GM21423 (cell line): ENCODE data around the gene WNT6.

Experiments used
- ATAC-seq: cut with Tn5 transposase; IDR thresholded peaks from one replicate; pipeline ENCODE4 v1.9.1; 2021; ENCODE audit warnings: mild to moderate bottlenecking, moderate library complexity; ENCODE audit not compliant: unreplicated experiment

The WNT6 gene

GRCh38 chr2:218857371-218858137, 2.1 kb upstream of the WNT6 start:
- no peak for ATAC-seq

DNA sequence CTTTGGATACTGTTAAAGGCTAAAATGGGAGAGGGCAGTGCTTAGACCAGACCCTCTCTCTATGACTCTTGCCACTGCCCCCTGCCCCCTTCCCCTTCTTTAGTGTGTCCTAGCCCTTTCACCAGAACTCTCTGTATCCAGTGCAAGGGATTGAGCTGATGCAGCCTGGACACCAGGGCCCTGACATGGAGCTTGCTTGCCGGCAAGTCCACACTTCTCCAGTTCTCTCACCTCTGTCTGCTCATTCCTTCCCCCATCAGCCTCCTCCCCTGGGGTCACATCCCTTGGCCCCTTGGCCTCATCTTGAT, 1.5 kb upstream of the WNT6 start:
- ATAC-seq, result no peak

DNA sequence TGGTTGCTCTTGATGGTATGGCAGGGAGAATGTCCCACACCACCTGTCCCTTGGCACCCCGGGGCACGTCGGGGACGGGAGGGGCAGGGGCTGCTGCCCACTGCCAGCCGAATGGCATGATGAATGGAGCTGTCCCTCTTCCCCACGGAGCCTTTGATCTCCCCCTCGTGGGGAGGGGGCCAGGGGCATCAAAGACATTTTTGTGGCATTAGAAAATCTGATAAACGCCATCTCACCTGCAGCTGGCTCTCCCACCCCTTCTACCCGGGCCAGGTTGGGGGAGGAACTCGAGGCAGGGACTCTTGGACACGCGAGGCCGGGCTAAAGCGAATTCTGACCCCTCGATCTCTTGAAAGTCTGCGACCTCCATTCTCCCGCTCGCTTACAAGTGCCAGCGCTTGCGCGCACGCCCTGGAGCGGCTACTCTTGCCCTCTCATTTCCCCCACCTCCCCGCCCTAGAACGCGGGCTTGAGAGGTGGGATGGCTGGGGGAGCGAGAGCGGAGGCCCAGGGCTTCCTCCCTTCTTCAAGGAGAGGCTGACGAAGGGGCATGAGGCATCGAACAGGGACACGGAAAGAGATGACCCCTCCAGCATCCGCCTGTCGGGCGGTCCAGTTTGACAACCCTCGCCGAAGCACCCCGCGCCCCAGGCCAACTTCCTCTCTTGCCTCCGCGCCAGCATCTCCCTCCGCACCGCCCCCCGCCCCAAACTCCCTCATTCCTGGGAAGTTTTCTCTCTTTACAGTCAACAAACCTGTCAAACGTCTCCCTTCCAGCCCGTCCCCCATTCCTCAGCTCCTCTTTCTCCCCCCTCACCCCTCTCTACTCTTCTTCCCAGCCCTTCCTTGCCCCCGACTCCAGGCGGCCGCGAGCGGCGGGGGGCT, 692 bp upstream of the WNT6 start:
- no peak for ATAC-seq

DNA sequence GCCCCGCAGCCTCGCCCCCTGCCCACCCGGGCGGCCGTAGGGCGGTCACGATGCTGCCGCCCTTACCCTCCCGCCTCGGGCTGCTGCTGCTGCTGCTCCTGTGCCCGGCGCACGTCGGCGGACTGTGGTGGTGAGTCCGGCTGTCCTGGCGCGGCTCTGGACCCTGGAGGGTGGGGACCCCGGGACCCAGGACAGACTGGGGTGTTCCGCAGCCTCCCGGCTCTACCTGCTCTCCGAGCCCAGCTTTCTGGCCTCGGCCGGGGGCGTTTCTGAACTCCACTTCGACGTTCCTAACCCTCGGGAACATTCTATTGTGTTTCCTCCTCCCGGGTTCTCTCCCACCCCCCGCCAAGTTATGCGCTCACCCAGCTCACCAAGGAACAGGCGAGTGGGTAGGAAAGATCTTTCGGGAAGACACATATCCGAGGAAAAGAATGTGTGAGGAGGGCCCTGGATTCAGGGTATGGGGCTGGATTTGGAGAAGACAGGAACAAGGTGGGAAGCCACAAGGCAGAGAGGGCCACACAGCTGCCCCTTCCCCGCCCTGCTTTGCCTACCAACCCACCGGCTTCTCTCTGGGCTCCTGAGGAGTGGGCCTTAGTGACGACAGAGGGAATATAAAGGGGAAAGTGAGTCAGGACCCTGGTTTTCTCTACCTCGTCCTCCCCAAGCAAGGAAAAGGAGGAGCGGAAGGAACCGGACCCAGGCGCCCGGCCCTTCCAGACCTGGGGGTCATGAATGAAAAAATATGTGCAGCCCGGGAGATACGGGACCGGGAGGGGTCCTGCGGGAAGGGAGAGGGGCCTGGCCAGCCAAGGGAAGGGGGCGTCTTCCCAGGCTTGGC, 605 bp downstream of the WNT6 start:
- ATAC-seq, result no peak

DNA sequence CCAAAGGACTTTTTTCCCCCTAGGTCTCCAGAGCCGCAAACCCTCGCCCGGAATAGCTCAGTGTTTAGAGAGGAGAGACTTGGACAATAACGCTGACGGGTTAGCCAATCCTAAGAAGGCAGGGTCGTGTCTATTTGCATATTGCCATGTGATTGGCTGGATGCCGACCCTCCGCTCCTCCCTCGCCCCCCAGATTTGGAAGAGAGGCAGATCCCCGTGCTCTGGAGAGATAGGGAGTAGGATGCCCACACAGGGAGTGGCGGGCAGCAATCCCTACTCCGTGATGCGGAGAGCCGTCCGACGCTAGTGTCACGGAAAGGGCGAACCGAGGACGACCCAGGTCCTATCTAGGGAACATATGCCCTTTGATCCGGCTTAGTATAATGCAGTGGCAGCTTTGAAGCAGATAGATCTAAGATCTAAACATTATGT, 1.4 kb downstream of the WNT6 start:
- no peak for ATAC-seq

- no peak for ATAC-seq
Measured at GRCh38 chr2:218861645-218862318, 2.2 kb downstream of the WNT6 start.

DNA sequence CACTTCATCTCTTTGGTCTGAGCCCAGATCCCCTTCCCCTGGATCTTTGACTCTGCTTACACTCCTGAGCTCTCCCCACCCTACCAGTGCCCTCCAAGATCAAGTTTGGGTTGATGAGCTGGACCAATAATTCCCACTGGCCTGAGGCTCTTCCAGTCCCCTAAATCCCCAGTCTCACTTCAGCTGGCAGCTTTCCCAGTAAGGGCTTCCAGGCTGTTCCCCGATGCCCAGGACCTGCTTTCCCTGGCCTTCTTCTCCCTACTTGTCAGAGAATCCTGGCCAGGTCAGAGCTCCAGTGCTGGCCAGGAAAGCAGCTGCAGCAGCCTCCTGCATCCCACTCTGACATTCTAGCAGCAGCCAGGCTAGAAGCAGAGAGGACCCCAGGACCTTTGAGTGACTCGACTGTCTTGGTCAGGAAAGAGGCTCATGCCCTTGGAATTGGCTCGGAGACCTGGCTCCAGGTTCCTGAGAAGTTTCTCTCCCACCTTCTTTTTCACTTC, 3.5 kb downstream of the WNT6 start:
- no peak for ATAC-seq

GRCh38 chr2:218865396-218865795, 5.8 kb downstream of the WNT6 start:
- ATAC-seq, result no peak

DNA sequence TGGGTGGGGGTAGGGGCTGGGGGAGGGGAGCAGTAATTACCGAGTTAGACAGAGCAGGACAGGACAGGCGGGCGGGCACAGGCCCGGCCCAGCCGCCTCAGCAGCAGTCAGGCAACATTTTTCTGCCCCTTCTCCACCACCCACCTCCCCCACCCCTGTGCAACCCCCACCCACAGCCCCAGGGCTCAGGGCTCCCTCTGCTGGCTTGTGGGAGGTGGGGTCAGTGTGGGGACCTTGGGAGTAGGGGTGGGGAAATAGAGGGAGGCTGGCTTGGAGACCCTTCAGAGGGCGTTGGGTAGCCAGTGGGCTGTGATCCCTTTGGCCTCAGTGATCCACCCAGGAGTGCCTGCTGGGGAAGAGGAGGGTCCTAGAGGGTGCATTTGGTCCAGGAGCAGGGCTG, 6.4 kb downstream of the WNT6 start:
- ATAC-seq, result no peak

DNA sequence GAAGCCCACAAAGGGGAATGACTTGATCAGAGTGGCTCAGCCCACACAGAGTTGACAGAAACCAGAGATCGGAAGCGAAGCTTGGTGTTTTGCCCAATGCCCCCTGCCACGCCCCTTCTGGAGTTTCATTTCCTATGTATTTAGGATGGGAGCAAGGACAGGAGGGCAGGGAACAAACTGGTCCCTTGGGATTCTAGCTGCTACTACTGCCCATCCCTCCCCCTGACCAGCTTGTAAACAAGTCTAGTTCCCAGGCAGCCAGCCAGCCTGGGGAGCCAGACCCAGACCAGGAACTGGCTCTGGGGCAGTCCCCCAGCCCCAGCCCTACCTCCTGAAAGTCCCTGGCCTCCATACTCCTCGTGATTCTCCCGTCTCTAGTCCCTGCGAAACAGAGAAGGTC, 8.3 kb downstream of the WNT6 start:
- no peak for ATAC-seq

DNA sequence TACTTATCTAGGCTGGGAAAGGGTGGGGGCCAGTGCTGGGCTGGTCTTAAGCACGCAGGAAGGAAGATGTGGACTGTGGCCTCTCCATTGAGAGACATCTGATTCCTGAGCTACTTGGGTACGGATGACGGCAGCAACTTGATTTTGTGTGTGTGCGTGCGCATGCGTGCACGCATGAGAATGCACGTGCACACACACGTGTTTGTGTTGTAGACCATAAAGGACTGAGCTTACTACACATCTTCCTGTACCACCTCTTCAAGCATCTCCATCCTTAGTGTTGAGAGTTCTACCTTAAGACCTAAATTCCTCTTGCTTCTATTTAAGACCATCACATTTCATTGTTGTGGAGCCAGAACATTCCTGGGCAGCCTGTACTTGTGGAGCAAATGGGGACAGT, 9.5 kb downstream of the WNT6 start:
- no peak for ATAC-seq

DNA sequence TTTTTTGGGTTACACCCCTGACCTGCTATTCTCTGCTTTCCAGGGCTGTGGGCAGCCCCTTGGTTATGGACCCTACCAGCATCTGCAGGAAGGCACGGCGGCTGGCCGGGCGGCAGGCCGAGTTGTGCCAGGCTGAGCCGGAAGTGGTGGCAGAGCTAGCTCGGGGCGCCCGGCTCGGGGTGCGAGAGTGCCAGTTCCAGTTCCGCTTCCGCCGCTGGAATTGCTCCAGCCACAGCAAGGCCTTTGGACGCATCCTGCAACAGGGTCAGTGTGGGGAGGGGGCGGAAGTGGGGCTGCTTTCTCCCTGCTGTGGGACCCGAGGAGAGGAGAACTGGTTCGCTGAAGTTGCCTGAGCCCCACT, 11.4 kb downstream of the WNT6 start:
- no peak for ATAC-seq

- no peak for ATAC-seq
Measured at GRCh38 chr2:218871345-218872302, 12.0 kb downstream of the WNT6 start.

- no peak for ATAC-seq
Measured at GRCh38 chr2:218872645-218873358, 13.2 kb downstream of the WNT6 start.

- ATAC-seq, result no peak
Measured at GRCh38 chr2:218873359-218874194, 14.0 kb downstream of the WNT6 start.

- ATAC-seq, result no peak
Measured at GRCh38 chr2:218875692-218876246, 16.2 kb downstream of the WNT6 start.

DNA sequence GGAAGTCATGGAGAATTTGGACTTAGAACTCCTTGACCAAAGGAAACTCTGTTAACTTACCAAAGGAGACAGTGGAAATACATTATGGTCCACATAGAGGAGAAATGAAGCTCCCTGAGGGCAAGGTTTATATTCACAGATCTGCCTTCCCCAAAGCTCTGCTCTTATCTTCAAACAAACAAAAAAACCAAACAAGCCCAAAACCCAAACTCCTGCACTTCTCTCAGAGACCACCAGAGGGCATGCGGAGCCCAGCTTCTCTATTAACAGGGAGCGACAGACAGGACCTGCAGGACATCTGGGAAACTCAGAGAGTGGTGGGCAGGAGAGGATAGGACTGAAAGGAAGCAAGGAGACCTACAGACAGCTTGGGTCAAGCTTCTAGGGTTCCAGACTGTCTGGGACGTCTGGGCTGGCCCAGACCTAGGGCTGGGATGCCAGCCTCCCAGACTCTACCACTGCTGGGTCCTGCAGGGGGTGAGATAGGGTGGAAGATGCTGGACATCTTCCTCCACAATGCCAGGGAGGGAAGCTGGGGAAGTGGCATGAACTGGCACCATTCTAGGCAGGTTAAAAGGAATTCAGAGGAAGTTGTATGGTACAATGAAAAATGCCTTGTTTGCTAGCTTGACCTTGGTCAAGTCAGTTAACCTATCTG, 17.1 kb downstream of the WNT6 start:
- no peak for ATAC-seq
